HG03039 (cell line): ENCODE results near the gene TBC1D24.

Source experiments
- ATAC-seq: cut with Tn5 transposase; IDR thresholded peaks from one replicate; pipeline ENCODE4 v1.9.1; 2021; ENCODE audit warnings: mild to moderate bottlenecking, moderate library complexity; ENCODE audit not compliant: unreplicated experiment

TBC1D24 gene

GRCh38 chr16:2514333-2515179 is 39.6 kb downstream of the TBC1D24 start:
- ATAC-seq: peak; percentile 5

GRCh38 chr16:2515180-2515851 is 40.4 kb downstream of the TBC1D24 start:
- no peak for ATAC-seq

GRCh38 chr16:2516391-2517240 is 41.7 kb downstream of the TBC1D24 start:
- no peak for ATAC-seq

GRCh38 chr16:2517954-2518605 is 43.2 kb downstream of the TBC1D24 start:
- ATAC-seq: no peak

- ATAC-seq: no peak
Observed at GRCh38 chr16:2518823-2519710, 44.1 kb downstream of the TBC1D24 start.

GRCh38 chr16:2519711-2520080 is 44.8 kb downstream of the TBC1D24 start:
- ATAC-seq: no peak

- ATAC-seq: no peak
Observed at GRCh38 chr16:2520097-2520783, 45.3 kb downstream of the TBC1D24 start, which contains the start of gene AMDHD2. TSS of gene AMDHD2 (plus strand) at chr16:2520371. CDS start at chr16:2520459, 88 bp downstream.

GRCh38 chr16:2520784-2521531 is 46.0 kb downstream of the TBC1D24 start:
- ATAC-seq: no peak

GRCh38 chr16:2523801-2524231 is 48.9 kb downstream of the TBC1D24 start:
- no peak for ATAC-seq

- no peak for ATAC-seq
Observed at GRCh38 chr16:2524339-2524938, 49.5 kb downstream of the TBC1D24 start.

GRCh38 chr16:2526135-2526534 is 51.2 kb downstream of the TBC1D24 start:
- ATAC-seq: no peak

GRCh38 chr16:2527071-2527783 is 52.3 kb downstream of the TBC1D24 start:
- no peak for ATAC-seq

- ATAC-seq: no peak
Observed at GRCh38 chr16:2527784-2528100, 52.8 kb downstream of the TBC1D24 start.

- ATAC-seq: no peak
Observed at GRCh38 chr16:2528161-2529060, 53.5 kb downstream of the TBC1D24 start.

GRCh38 chr16:2529061-2529931 is 54.4 kb downstream of the TBC1D24 start:
- no peak for ATAC-seq
